ENCODE results near the gene BLZF1. TPM values are rescaled to one million over a fixed set of nuclear protein-coding genes. Genes with fewer than 3 reads are reported as not detected.
"Not testable (repeated sequence)": the region's sequence is repeated elsewhere in the genome, so short reads cannot be mapped to it uniquely, and the experiment has no call there.

The BLZF1 gene
- total RNA-seq, 6 experiments from 2014 or later: 33.2 to 37.3 (median 35.9) TPM

DNA sequence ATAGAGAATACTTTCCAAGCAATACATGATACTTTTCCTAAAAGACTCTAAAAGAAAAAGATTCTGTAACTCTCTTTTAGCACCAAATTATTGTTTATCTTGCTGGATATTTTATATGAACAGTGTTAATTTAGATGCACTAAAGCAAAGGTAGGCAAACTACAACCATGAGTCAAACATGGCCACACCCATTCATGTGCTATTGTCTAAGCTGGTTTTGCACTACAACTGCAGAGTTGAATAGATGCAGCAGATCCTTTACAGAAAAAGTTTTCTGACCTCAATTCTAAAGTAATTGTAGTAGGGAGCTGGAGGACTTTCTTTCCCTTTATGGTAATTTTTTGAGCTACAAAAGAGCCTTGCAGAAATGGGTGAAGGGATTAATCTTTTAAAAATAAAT is 19.4 kb downstream of the BLZF1 start:
- Mint-ChIP-seq H3K27ac (no peak overlapping the region), H3K27me3 (ENCODE audit: insufficient read depth) (no peaks in the 10 kb centered on the region), H3K36me3 (ENCODE audit: low read depth) (peaks cover 41% of the 10 kb centered on the region), H3K9me3 (no peaks in the 10 kb centered on the region), H3K4me1 (ENCODE audit: low read depth) (no peaks in the 10 kb centered on the region), H3K4me3 (no peak overlapping the region)
- no peak for TF ChIP-seq CTCF (IDR thresholded peaks at IDR 0.05)
- no peak for DNase-seq

DNA sequence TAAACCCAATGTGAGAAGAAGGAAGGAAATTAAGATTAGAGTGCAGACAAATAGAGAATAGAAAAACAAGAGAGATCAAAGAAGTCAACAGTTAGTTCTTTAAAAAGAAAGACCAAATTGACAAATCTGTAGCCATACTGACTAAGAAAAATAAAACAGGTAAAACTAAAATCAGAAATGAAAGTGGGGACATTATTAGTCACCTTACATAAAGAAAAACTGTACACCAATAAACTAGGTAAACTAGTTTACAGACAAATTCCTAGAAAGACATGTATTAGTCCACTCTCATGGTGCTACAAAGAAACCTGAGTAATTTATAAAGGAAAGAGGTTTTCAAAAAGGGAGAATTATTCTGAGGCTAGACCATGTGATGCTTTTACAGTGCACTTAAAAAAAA is 22.3 kb downstream of the BLZF1 start:
- Mint-ChIP-seq H3K27me3 (ENCODE audit: insufficient read depth) (no peaks in the 10 kb centered on the region), H3K9me3 (no peaks in the 10 kb centered on the region), H3K27ac (no peak overlapping the region), H3K4me3 (no peak overlapping the region), H3K4me1 (ENCODE audit: low read depth) (no peaks in the 10 kb centered on the region), H3K36me3 (ENCODE audit: low read depth) (peaks cover 53% of the 10 kb centered on the region)
- no peak for DNase-seq
- no peak for TF ChIP-seq CTCF (IDR thresholded peaks at IDR 0.05)

GRCh38 chr1:169392406-169392805 is 24.4 kb downstream of the BLZF1 start:
- H3K36me3 Mint-ChIP-seq (ENCODE audit: low read depth): peaks cover 51% of the 10 kb centered on the region
- no peak for TF ChIP-seq CTCF (IDR thresholded peaks at IDR 0.05)
- no peaks in the 10 kb centered on the region for H3K4me1 Mint-ChIP-seq (ENCODE audit: low read depth)
- no peaks in the 10 kb centered on the region for H3K27me3 Mint-ChIP-seq (ENCODE audit: insufficient read depth)
- H3K4me3 Mint-ChIP-seq: no peak overlapping the region
- H3K27ac Mint-ChIP-seq: no peak overlapping the region
- DNase-seq: no peak
- H3K9me3 Mint-ChIP-seq: no peaks in the 10 kb centered on the region

GRCh38 chr1:169395955-169396354 is 28.0 kb downstream of the BLZF1 start:
- Mint-ChIP-seq H3K27ac (no peak overlapping the region), H3K9me3 (peaks cover 13% of the 10 kb centered on the region; the same call in 1 of the 2 replicates), H3K36me3 (ENCODE audit: low read depth) (peaks cover 29% of the 10 kb centered on the region), H3K4me3 (no peak overlapping the region), H3K4me1 (ENCODE audit: low read depth) (no peaks in the 10 kb centered on the region), H3K27me3 (ENCODE audit: insufficient read depth) (no peaks in the 10 kb centered on the region; the same call in 1 of the 2 replicates)
- TF ChIP-seq CTCF (IDR thresholded peaks at IDR 0.05): no peak
- DNase-seq: no peak

DNA sequence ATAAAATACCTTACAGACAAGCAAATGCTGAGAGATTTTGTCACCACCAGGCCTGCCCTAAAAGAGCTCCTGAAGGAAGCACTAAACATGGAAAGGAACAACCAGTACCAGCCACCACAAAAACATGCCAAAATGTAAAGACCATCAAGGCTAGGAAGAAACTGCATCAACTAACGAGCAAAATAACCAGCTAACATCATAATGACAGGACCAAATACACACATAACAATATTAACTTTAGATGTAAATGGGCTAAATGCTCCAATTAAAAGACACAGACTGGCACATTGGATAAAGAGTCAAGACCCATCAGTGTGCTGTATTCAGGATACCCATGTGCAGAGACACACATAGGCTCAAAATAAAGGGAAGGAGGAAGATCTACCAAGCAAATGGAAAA is 34.6 kb downstream of the BLZF1 start:
- peaks cover 17% of the 10 kb centered on the region for H3K36me3 Mint-ChIP-seq (ENCODE audit: low read depth)
- not testable (repeated sequence) for H3K4me1 Mint-ChIP-seq (ENCODE audit: low read depth); H3K27ac Mint-ChIP-seq; DNase-seq; H3K4me3 Mint-ChIP-seq; H3K27me3 Mint-ChIP-seq (ENCODE audit: insufficient read depth)
- H3K9me3 Mint-ChIP-seq: peaks cover 70% of the 10 kb centered on the region

GRCh38 chr1:169408340-169408739 is 40.3 kb downstream of the BLZF1 start:
- H3K27me3 Mint-ChIP-seq (ENCODE audit: insufficient read depth); H3K4me3 Mint-ChIP-seq; H3K36me3 Mint-ChIP-seq (ENCODE audit: low read depth); H3K4me1 Mint-ChIP-seq (ENCODE audit: low read depth); DNase-seq; H3K27ac Mint-ChIP-seq: not testable (repeated sequence)
- H3K9me3 Mint-ChIP-seq: peaks cover 49% of the 10 kb centered on the region

GRCh38 chr1:169414952-169415351 is 47.0 kb downstream of the BLZF1 start:
- H3K9me3 Mint-ChIP-seq: peaks cover 12% of the 10 kb centered on the region; the same call in 1 of the 2 replicates
- H3K4me3 Mint-ChIP-seq: no peak overlapping the region
- H3K4me1 Mint-ChIP-seq (ENCODE audit: low read depth): no peaks in the 10 kb centered on the region
- H3K27ac Mint-ChIP-seq: no peak overlapping the region
- H3K36me3 Mint-ChIP-seq (ENCODE audit: low read depth): no peaks in the 10 kb centered on the region
- no peaks in the 10 kb centered on the region for H3K27me3 Mint-ChIP-seq (ENCODE audit: insufficient read depth)
- no peak for DNase-seq
- no peak for TF ChIP-seq CTCF (IDR thresholded peaks at IDR 0.05)
